Measurements from ENCODE around the gene PFKFB2. TPM values are rescaled to one million over a fixed set of nuclear protein-coding genes. Genes with fewer than 3 reads are reported as not detected.

Gene PFKFB2
- polyA plus RNA-seq, 2 of the 4 experiments (the other 2 are of a cell fraction): 7.4 to 8.4 TPM

DNA sequence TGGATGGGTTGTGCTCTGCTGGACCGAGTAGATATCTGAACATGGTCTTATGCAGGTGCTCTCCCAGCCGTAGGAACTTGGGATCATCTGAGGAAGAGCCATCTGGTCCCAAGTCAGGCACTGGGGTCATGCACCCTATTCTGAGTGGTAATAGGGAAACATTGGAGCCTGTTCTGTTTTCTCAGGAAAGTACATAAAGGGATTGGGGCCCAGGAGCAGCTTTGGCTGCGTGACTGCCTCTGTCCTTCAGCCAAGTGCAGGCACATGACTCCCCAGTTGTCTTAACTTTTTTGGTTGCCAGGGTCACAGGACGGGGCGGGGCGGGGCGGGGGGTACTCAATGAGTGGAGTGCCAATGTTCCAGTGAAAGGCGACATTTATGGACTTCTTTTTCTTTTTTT lies 11.5 kb downstream of the PFKFB2 start:
- DNase-seq (ENCODE audit: low read depth in 1 of 2, low spot score in 1 of 2): no peak
- Histone ChIP-seq H3K4me2 (no peak overlapping the region), H3K4me3 (no peak overlapping the region), H3K4me1 (no peaks in the 10 kb centered on the region), H3K27ac (no peak overlapping the region), H3K9me3 (no peaks in the 10 kb centered on the region)
- no peak for TF ChIP-seq BHLHE40 (IDR thresholded peaks at IDR 0.05; ENCODE audit: low read depth, low read length)
- ATAC-seq: no peak
- 89% methylated on average over 8 of the region's 8 CpGs for WGBS (ENCODE audit: missing lambda C conversion rate)
- no peak for FAIRE-seq
- ChIA-PET CTCF (interaction anchor here (0.6 to 0.9 kb wide), 2 partner anchors 10 to 262 kb away, joined by 3 to 4 read pairs; no protein-coding TSS in a partner anchor), POLR2A (no interaction called here)

DNA sequence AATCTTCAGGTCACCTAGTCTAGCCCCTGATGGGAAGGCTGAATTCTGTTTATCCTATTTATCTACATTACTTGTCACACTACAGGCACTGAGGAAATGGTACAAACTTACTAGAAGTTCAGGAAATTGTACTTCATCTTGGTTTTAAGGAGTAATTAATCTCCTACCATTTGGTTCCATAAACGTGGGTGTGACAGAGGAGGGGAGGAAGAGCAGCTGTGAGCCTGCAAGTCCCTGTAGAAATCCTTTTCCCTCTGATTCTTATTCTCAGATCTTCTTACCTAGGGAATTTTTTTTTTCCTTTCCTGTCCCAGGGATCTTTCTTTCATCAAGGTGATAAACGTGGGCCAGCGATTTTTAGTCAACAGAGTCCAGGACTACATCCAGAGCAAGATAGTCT lies 14.1 kb downstream of the PFKFB2 start:
- no peak overlapping the region for H3K27ac ChIP-seq
- no peak overlapping the region for H3K4me2 ChIP-seq
- CTCF ChIA-PET: interaction anchor here (1.3 to 2.5 kb wide), 2 partner anchors 8 to 17 kb away, joined by 4 to 14 read pairs; no protein-coding TSS in a partner anchor
- H3K4me3 ChIP-seq: no peak overlapping the region
- ATAC-seq: no peak
- DNase-seq (ENCODE audit: low read depth in 1 of 2, low spot score in 1 of 2): no peak
- 57% methylated on average over 3 of the region's 3 CpGs for WGBS (ENCODE audit: missing lambda C conversion rate)
- POLR2A ChIA-PET: no interaction called here
- H3K9me3 ChIP-seq: no peaks in the 10 kb centered on the region
- no peak for FAIRE-seq
- TF ChIP-seq CTCF (IDR thresholded peaks at IDR 0.05): no peak
- TF ChIP-seq ZFP36 (IDR thresholded peaks at IDR 0.05; ENCODE audit: borderline replicate concordance, partially characterized antibody): no peak
- TF ChIP-seq, protein P1, sequence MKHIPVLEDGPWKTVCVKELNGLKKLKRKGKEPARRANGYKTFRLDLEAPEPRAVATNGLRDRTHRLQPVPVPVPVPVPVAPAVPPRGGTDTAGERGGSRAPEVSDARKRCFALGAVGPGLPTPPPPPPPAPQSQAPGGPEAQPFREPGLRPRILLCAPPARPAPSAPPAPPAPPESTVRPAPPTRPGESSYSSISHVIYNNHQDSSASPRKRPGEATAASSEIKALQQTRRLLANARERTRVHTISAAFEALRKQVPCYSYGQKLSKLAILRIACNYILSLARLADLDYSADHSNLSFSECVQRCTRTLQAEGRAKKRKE (CRISPR knock-in tag; IDR thresholded peaks at IDR 0.05; ENCODE audit: low read depth): no peak
- no peak for TF ChIP-seq JUN (IDR thresholded peaks at IDR 0.05)
- TF ChIP-seq RAD21 (conservative IDR thresholded peaks at IDR 0.05 in 1 of 2, IDR thresholded peaks at IDR 0.05 in 1 of 2): no peak
- no peak for TF ChIP-seq HOXB13 (CRISPR knock-in tag; IDR thresholded peaks at IDR 0.05; ENCODE audit: low read depth)
- TF ChIP-seq, protein P2, sequence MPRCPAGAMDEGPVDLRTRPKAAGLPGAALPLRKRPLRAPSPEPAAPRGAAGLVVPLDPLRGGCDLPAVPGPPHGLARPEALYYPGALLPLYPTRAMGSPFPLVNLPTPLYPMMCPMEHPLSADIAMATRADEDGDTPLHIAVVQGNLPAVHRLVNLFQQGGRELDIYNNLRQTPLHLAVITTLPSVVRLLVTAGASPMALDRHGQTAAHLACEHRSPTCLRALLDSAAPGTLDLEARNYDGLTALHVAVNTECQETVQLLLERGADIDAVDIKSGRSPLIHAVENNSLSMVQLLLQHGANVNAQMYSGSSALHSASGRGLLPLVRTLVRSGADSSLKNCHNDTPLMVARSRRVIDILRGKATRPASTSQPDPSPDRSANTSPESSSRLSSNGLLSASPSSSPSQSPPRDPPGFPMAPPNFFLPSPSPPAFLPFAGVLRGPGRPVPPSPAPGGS (IDR thresholded peaks at IDR 0.05): no peak
- TF ChIP-seq ELK1 (IDR thresholded peaks at IDR 0.05; ENCODE audit: low read depth, low read length): no peak
- TF ChIP-seq EHF (CRISPR knock-in tag; IDR thresholded peaks at IDR 0.05): no peak
- no peak for TF ChIP-seq POLR2A (IDR thresholded peaks at IDR 0.05; ENCODE audit: low read length)
- no peak for TF ChIP-seq ZC3H11A (IDR thresholded peaks at IDR 0.05)
- no peak for TF ChIP-seq EP300 (IDR thresholded peaks at IDR 0.05)
- no peak for TF ChIP-seq SREBF2 (IDR thresholded peaks at IDR 0.05)
- no peak for TF ChIP-seq HMGXB4 (CRISPR knock-in tag; IDR thresholded peaks at IDR 0.05; ENCODE audit: borderline replicate concordance)
- no peak for TF ChIP-seq ZSCAN20 (CRISPR knock-in tag; IDR thresholded peaks at IDR 0.05)
- TF ChIP-seq EHMT2 (IDR thresholded peaks at IDR 0.05; ENCODE audit: low read depth): no peak
- no peak for TF ChIP-seq CHD2 (IDR thresholded peaks at IDR 0.05; ENCODE audit: low read length, partially characterized antibody)
- no peak for TF ChIP-seq KDM1A (IDR thresholded peaks at IDR 0.05; ENCODE audit: low read depth)
- no peak for TF ChIP-seq HOXA7 (CRISPR knock-in tag; IDR thresholded peaks at IDR 0.05)
- TF ChIP-seq PHF8 (IDR thresholded peaks at IDR 0.05; ENCODE audit: borderline replicate concordance, low read depth): no peak
- no peaks in the 10 kb centered on the region for H3K4me1 ChIP-seq

Data from A549 (cell line).